Nucleus accumbens (tissue), 56 donors: ENCODE data around the gene MOSMO.
A peak's percentile ranks its signal among the peaks of the same experiment; 100 is the strongest.

Source experiments
- DNase-seq, 56 donors: peaks; one replicate each; lab custom pipeline; 2025; lab: John Stamatoyannopoulos, UW

Gene MOSMO

DNA sequence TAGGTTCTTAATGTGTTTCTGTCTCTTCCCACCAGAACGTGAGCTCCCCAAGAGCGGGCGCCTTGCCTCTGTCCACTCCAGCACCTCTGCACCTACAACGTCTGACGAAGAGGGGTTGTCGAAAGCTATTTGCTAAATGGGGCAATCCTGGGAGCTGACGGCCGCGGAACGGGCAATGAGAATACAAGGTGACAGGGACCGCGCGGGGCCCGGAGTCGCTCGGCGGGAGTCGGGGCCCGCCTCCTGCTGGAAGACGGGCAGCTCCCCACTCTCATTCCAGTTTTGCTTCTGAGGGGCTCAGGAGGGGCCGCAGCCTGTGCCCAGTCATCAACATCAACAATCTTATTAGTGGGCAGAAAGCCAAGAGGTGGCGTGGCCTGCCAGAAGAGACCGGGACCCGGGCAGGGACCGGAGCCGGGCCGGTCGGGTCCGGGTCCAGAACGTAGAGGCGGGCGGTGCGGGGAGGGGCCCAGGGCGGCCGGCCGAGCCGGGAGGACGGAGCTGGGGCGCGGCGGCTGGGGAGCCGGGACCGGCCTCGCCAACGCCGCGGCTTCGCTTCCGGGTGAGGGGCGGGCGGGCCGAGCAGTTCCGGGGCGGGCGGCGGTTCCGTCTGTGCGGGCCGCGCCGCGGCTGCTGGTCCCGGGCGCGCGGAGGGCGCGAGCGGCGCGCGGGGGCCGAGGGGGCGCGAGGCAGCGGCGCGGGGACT is at the start of gene MOSMO:
MOSMO (plus strand) TSS at position 603 of the 706 bp plus-strand sequence. CDS start 191 bp downstream, outside the sequence.
- DNase-seq: peak in 52 of 56 donors; percentile 15 to 92 (median 66)

GRCh38 chr16:21959050-21959449 is 48.9 kb upstream of the MOSMO start:
- no peak for DNase-seq

GRCh38 chr16:21962475-21962874 is 45.4 kb upstream of the MOSMO start:
- no peak for DNase-seq

DNA sequence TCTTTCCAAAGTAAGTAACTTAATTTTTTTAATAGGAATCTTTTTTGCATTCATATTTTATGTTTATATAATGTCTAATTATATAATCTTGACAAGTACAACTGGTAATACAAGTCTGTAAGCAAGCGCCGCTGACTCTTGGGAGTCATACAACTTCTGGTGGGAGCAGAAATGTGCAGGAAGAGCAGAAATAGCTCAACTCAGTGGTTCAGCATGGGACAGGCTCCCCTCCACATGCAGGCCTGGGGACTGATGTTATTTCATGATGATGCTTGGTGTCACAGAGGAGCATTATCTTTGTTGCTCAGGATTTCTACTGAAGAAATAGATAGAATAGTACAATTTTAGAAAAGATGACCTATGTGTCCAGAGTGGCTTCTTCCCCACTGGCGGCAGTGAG is 44.0 kb upstream of the MOSMO start:
- DNase-seq: no peak

GRCh38 chr16:21964353-21964752 is 43.6 kb upstream of the MOSMO start:
- DNase-seq: no peak

DNA sequence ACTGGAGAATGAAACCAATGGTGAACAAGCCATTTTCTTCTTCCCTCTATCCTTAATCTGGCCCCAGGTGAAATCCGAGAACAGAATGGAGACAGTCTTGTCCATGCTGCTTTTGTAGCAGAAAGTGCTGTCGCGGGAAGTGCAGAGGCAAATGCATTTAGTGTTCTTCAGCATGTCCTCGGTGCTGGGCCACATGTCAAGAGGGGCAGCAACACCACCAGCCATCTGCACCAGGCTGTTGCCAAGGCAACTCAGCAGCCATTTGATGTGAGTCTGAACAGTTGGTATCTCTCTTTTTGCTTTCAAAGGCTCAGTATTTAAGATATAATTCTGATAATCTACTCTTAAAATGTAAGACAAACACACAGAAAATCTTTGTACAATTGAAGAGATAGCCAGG is 36.1 kb upstream of the MOSMO start:
- no peak for DNase-seq

GRCh38 chr16:21973945-21974344 is 34.0 kb upstream of the MOSMO start:
- DNase-seq: no peak

- DNase-seq: no peak
Measured at GRCh38 chr16:21980032-21980431, 27.9 kb upstream of the MOSMO start.

DNA sequence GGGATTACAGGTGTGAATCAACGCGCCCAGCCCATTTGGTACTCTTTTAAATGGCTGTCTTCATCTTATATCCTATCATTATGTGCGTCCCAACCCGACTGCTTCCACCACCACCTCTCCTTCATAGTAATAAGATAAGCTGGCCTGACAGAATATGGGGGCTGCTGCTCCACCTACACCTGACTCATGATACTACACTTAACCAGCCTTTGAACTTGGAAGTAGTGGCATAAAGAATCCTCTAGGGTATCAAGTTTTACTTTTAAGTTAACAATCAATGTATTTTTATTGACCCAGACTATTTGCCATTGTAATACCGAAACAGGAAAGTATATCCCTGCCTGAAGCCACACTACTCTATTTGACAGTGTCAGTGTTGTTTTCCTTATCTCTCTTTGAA is 25.8 kb upstream of the MOSMO start:
- DNase-seq: no peak

GRCh38 chr16:21984062-21984461 is 23.8 kb upstream of the MOSMO start:
- DNase-seq: no peak

- no peak for DNase-seq
Measured at GRCh38 chr16:21985524-21985923, 22.4 kb upstream of the MOSMO start.

GRCh38 chr16:21986692-21987246 is 21.1 kb upstream of the MOSMO start:
- DNase-seq: no peak

- peak in 1 of 56 donors; percentile 8 for DNase-seq
Measured at GRCh38 chr16:21987498-21987897, 20.4 kb upstream of the MOSMO start.

DNA sequence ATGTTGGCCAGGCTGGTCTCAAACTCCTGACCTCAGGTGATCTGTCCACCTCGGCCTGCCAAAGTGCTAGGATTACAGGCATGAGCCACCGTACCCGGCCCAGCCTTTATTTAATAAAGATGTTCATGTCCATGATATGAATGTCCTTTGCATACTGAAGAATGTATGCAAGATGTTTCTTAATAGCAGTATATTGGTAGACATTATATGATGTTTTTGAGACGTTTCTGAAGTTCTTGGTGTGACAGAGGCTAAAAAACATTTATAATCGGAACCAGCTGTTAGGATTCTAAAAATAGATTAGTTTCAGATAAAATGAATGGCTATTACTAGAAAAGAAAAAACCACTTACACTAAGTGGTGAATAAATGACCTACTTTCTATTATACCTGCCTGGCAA is 18.8 kb upstream of the MOSMO start:
- DNase-seq: no peak

GRCh38 chr16:21989751-21990150 is 18.2 kb upstream of the MOSMO start:
- DNase-seq: no peak

GRCh38 chr16:21990381-21990944 is 17.4 kb upstream of the MOSMO start:
- no peak for DNase-seq

GRCh38 chr16:21991621-21992020 is 16.3 kb upstream of the MOSMO start:
- no peak for DNase-seq

DNA sequence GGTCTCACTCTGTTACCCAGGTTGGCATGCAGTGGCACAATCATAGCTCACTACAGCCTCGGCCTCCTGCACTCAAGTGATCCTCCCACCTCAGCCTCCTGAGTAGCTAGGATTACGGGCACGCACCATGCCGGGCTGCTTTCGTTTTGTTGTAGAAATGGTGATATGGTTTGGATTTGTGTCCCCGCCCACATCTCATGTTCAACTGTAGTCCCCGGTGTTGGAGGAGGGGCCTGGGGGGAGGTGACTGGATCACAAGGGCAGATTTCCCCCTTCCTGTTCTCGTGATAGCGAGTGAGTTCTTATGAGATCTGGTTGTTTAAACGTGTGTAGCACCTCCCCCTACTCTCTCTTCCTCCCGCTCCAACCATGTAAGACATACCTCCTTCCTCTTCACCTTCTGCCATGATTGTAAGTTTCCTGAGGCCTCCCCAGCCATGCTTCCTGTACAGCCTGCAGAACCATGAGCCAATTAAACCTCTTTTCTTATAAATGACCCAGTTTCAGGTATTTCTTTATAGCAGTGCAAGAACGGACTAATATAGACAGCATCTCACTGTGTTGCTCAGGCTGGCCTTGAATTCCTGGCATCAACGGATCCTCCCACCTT is 12.9 kb upstream of the MOSMO start:
- DNase-seq: no peak

DNA sequence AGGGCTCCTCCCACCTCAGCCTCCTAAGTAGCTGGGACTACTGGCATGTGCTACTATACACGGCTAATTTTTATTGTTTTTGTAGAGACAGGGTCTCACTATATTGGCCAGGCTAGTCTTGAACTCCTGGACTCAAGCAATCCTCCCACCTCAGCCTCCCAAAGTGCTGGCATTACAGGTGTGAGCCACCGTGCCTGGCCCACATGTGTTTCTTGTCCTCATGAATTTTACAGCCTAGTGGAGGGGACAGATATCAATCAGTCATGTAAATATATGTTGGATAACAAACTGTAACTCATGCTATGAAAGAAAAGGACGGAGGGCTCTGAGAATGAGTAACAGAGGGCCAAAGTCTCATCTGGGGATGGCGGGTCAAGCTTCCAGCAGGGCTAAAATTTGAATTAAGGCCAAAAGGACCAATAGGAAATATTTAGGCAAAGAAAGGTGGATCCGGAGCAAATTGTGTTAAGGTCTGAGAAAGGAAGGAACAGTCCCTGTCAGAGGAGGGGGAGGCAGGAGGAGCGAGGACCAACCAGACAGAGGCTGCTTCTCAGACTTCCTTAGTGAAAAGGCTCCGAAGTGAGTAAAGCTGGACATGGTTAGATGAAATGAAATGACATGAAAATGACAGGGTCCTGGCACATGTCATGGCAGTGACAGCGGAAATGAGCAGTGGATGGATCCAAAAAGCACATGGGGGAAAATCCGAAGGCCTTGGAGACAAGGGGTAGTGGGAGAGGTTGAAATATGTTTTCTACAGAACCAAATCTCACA is 10.8 kb upstream of the MOSMO start:
- DNase-seq: no peak

DNA sequence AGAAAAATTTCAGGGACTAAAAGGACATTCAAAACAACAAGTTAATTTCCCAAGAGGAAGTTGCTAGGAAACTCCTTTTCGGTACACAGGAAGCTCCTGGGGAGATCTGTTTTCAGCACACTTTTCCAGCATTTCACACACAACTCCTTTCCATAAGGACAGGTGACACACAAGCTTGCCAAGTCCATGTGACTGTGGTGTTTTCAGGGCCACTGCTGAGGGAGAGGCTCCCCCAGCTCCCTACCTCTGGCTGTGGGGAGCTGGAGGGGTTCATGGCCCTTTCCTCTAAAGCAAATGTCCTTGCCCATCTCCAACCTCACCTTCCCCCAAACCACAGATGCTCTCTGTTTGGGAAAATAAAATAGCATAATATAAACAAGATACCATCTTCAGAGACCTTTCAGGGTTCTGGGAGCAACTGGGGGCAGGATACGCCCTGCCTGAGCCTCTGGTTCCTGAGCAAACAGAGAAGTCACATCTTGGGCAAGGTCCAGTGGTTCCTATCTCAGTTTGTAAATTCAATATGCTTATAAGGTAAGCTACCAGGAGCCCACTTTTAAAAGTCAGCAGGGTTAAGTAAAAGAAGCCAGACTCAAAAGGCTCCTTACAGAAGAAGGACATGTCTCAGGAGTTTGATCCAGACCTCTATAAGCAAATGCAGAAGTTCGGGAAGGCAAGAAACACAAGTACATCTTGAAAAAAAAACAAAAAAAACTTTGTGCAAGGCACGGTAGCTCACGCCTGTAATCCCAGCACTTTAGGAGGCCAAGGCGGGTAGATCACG is 10.0 kb upstream of the MOSMO start:
- DNase-seq: no peak
